Liver (tissue), 9 donors: ENCODE results near the gene NBAS. TPM values are rescaled to one million over a fixed set of nuclear protein-coding genes. Genes with fewer than 3 reads are reported as not detected.

Experiments used
- DNase-seq: peaks from one replicate; pipeline ENCODE4 v3.0.0-alpha.2; 2017; ENCODE audit warnings: low spot score
- H3K27ac ChIP-seq, 2 donors: one replicate each; pipeline ENCODE4 v1.7.0; 2013; ENCODE audit warnings: inconsistent platforms in 2 of 2, low read length in 2 of 2, control low read depth in 1 of 2, low read depth in 1 of 2, mild to moderate bottlenecking in 1 of 2
- H3K27me3 ChIP-seq, 4 donors: one replicate each; pipeline versions ENCODE4 v1.6.1 to v1.7.0; 2013; ENCODE audit warnings: low read length in 3 of 4, inconsistent platforms in 1 of 4, mild to moderate bottlenecking in 1 of 4, moderate library complexity in 1 of 4; ENCODE audit not compliant: control insufficient read depth in 4 of 4, insufficient read depth in 4 of 4
- H3K36me3 ChIP-seq, 4 donors: one replicate each; pipeline versions ENCODE4 v1.6.1 to v1.7.0; 2013; ENCODE audit warnings: low read length in 3 of 4, mild to moderate bottlenecking in 3 of 4, low read depth in 1 of 4, moderate library complexity in 1 of 4; ENCODE audit not compliant: control insufficient read depth in 4 of 4, insufficient read depth in 3 of 4
- H3K4me1 ChIP-seq, 4 donors: one replicate each; pipeline versions ENCODE4 v1.6.1 to v1.7.0; 2013; ENCODE audit warnings: low read length in 3 of 4, mild to moderate bottlenecking in 3 of 4, moderate library complexity in 1 of 4; ENCODE audit not compliant: control insufficient read depth in 4 of 4, insufficient read depth in 4 of 4
- H3K4me3 ChIP-seq, 3 donors: one replicate each; pipeline versions ENCODE4 v1.6.1 to v1.7.0; 2013; ENCODE audit warnings: low read length in 3 of 3, control low read depth in 1 of 3, low read depth in 1 of 3, mild to moderate bottlenecking in 1 of 3
- H3K9ac ChIP-seq, 2 donors: one replicate each; pipeline ENCODE4 v1.7.0; 2013; ENCODE audit warnings: low read length in 2 of 2, mild to moderate bottlenecking in 2 of 2, moderate library complexity in 2 of 2, control low read depth in 1 of 2, low read depth in 1 of 2
- H3K9me3 ChIP-seq, 4 donors: one replicate each; pipeline versions ENCODE4 v1.6.1 to v1.7.0; 2013; ENCODE audit warnings: low read length in 3 of 4; ENCODE audit not compliant: control insufficient read depth in 4 of 4
- EGR1 ChIP-seq, 2 donors: IDR thresholded peaks; 2 replicates each; pipeline ENCODE4 v1.6.1; 2016 to 2018; ENCODE audit warnings: antibody characterized with exemption in 2 of 2, low read depth in 2 of 2
- FOXA2 ChIP-seq: IDR thresholded peaks from 2 replicates; pipeline ENCODE4 v1.6.1; 2016; ENCODE audit warnings: antibody characterized with exemption
- GABPA ChIP-seq, 2 donors: IDR thresholded peaks in 1 of 2; conservative IDR thresholded peaks in 1 of 2; 2 replicates each; pipeline ENCODE4 v1.6.1; 2016; ENCODE audit warnings: antibody characterized with exemption in 2 of 2, mild to moderate bottlenecking in 1 of 2, moderate library complexity in 1 of 2
- HNF4A ChIP-seq, 2 donors: conservative IDR thresholded peaks; 2 replicates each; pipeline ENCODE4 v1.6.1; 2016; ENCODE audit warnings: antibody characterized with exemption in 2 of 2, mild to moderate bottlenecking in 2 of 2
- JUND ChIP-seq, 2 donors: IDR thresholded peaks; 2 replicates each; pipeline ENCODE4 v1.6.1; 2016; ENCODE audit warnings: antibody characterized with exemption in 2 of 2
- NR2F2 ChIP-seq: IDR thresholded peaks from 2 replicates; pipeline ENCODE4 v1.6.1; 2016; ENCODE audit warnings: antibody characterized with exemption
- SP1 ChIP-seq: IDR thresholded peaks from 2 replicates; pipeline ENCODE4 v1.6.1; 2018; ENCODE audit warnings: antibody characterized with exemption, mild to moderate bottlenecking
- TAF1 ChIP-seq: conservative IDR thresholded peaks from 2 replicates; pipeline ENCODE4 v1.6.1; 2016; ENCODE audit warnings: antibody characterized with exemption, mild to moderate bottlenecking
- YY1 ChIP-seq: IDR thresholded peaks from 2 replicates; pipeline ENCODE4 v1.6.1; 2016; ENCODE audit warnings: antibody characterized with exemption, mild to moderate bottlenecking
- WGBS: extraction: QIAGEN DNeasy Blood & Tissue Kit; methylation state at CpG from one replicate; pipeline ENCODE4 v1.1.7; 2013; 5-methylcytosine and 5-hydroxymethylcytosine counted together
- polyA plus RNA-seq, 2 donors: library from polyadenylated mRNA; stranded (reverse) in 1 of 2; unstranded in 1 of 2; fragments of 200-250 nt in 1 of 2; fragments of >200 nt in 1 of 2; fragmentation: Nextera tagmentation in 1 of 2; extraction: Ambion mirVana in 1 of 2; gene quantifications; one replicate each; pipeline versions ENCODE4 v1.2.1 to v1.2.3, GENCODE V29; 2013 to 2015
- total RNA-seq, 2 donors: library from RNA; depleted of rRNA; stranded (reverse); fragments of >200 nt; gene quantifications; one replicate each; pipeline ENCODE4 v1.2.3, GENCODE V29; 2014
- TF ChIP-seq, protein P1 (sequence below): IDR thresholded peaks from 2 replicates; pipeline ENCODE4 v1.6.1; 2016; ENCODE audit warnings: antibody characterized with exemption
- TF ChIP-seq, protein P2 (sequence below): IDR thresholded peaks from 2 replicates; pipeline ENCODE4 v1.6.1; 2016; ENCODE audit warnings: antibody characterized with exemption
- TF ChIP-seq, protein P3 (sequence below): IDR thresholded peaks from 2 replicates; pipeline ENCODE4 v1.6.1; 2016; ENCODE audit warnings: antibody characterized with exemption
- TF ChIP-seq, protein P4 (sequence below): IDR thresholded peaks from 2 replicates; pipeline ENCODE4 v1.6.1; 2016; ENCODE audit warnings: antibody characterized with exemption, mild to moderate bottlenecking
- TF ChIP-seq, protein P5 (sequence below): fragments of 150-350 bp; IDR thresholded peaks from 2 replicates; pipeline ENCODE4 v1.5.1; 2017; ENCODE audit warnings: improper control_type of control experiment, low read depth, low read length; ENCODE audit not compliant: missing input control
- donor health status: healthy.
- donor health status: healthy.
- donor health status: healthy.
- donor health status: healthy.
- donor health status: healthy.

The NBAS gene
- total and polyA plus RNA-seq, 4 donors = 10.5 to 40.0 (median 18.9) TPM

DNA sequence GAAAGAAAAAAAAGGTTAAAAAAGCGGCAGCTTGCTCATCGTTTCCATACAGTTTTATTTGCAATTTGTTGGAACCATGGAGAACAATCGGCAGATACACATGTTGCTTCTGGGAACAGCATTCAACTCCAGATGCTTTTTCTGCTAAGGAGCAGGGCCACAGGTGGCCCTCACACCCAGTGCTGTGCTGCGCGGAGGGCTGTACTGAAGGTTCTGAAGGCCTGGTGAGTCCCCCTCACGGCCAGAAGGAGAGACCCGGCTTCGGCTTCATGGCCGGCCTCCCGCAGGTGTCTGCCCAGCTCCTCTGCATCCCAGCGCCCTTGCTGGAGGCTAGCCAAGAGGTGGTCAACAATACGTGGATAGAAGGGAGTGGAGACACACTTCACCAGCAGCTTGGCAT, 394.3 kb downstream of the NBAS start:
- TF ChIP-seq, protein P1, sequence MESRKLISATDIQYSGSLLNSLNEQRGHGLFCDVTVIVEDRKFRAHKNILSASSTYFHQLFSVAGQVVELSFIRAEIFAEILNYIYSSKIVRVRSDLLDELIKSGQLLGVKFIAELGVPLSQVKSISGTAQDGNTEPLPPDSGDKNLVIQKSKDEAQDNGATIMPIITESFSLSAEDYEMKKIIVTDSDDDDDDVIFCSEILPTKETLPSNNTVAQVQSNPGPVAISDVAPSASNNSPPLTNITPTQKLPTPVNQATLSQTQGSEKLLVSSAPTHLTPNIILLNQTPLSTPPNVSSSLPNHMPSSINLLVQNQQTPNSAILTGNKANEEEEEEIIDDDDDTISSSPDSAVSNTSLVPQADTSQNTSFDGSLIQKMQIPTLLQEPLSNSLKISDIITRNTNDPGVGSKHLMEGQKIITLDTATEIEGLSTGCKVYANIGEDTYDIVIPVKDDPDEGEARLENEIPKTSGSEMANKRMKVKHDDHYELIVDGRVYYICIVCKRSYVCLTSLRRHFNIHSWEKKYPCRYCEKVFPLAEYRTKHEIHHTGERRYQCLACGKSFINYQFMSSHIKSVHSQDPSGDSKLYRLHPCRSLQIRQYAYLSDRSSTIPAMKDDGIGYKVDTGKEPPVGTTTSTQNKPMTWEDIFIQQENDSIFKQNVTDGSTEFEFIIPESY = no peak
- no peak for TF ChIP-seq EGR1 (IDR thresholded peaks at IDR 0.05; ENCODE audit: low read depth in 2 of 2)
- no peak for TF ChIP-seq NR2F2
- TF ChIP-seq SP1 = no peak
- TF ChIP-seq, protein P2, sequence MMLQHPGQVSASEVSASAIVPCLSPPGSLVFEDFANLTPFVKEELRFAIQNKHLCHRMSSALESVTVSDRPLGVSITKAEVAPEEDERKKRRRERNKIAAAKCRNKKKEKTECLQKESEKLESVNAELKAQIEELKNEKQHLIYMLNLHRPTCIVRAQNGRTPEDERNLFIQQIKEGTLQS = no peak
- no peak for TF ChIP-seq TAF1
- no peak for TF ChIP-seq FOXA2
- TF ChIP-seq GABPA (IDR thresholded peaks at IDR 0.05 in 1 of 2, conservative IDR thresholded peaks at IDR 0.05 in 1 of 2) = no peak
- TF ChIP-seq, protein P3, sequence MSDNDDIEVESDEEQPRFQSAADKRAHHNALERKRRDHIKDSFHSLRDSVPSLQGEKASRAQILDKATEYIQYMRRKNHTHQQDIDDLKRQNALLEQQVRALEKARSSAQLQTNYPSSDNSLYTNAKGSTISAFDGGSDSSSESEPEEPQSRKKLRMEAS = no peak
- TF ChIP-seq, protein P4, sequence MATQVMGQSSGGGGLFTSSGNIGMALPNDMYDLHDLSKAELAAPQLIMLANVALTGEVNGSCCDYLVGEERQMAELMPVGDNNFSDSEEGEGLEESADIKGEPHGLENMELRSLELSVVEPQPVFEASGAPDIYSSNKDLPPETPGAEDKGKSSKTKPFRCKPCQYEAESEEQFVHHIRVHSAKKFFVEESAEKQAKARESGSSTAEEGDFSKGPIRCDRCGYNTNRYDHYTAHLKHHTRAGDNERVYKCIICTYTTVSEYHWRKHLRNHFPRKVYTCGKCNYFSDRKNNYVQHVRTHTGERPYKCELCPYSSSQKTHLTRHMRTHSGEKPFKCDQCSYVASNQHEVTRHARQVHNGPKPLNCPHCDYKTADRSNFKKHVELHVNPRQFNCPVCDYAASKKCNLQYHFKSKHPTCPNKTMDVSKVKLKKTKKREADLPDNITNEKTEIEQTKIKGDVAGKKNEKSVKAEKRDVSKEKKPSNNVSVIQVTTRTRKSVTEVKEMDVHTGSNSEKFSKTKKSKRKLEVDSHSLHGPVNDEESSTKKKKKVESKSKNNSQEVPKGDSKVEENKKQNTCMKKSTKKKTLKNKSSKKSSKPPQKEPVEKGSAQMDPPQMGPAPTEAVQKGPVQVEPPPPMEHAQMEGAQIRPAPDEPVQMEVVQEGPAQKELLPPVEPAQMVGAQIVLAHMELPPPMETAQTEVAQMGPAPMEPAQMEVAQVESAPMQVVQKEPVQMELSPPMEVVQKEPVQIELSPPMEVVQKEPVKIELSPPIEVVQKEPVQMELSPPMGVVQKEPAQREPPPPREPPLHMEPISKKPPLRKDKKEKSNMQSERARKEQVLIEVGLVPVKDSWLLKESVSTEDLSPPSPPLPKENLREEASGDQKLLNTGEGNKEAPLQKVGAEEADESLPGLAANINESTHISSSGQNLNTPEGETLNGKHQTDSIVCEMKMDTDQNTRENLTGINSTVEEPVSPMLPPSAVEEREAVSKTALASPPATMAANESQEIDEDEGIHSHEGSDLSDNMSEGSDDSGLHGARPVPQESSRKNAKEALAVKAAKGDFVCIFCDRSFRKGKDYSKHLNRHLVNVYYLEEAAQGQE = no peak
- no peak for TF ChIP-seq YY1
- TF ChIP-seq HNF4A (conservative IDR thresholded peaks at IDR 0.05) = no peak
- H3K4me3 ChIP-seq = no peak overlapping the region
- H3K36me3 ChIP-seq = peaks cover 0 to 7% (median 3%) of the 10 kb centered on the region in 4 donors
- no peaks in the 10 kb centered on the region for H3K9me3 ChIP-seq
- H3K27ac ChIP-seq = no peak overlapping the region
- no peaks in the 10 kb centered on the region for H3K4me1 ChIP-seq
- H3K27me3 ChIP-seq = no peaks in the 10 kb centered on the region
- DNase-seq = no peak
- 96% methylated on average over 12 of the region's 12 CpGs for WGBS
- H3K9ac ChIP-seq = no peak overlapping the region

DNA sequence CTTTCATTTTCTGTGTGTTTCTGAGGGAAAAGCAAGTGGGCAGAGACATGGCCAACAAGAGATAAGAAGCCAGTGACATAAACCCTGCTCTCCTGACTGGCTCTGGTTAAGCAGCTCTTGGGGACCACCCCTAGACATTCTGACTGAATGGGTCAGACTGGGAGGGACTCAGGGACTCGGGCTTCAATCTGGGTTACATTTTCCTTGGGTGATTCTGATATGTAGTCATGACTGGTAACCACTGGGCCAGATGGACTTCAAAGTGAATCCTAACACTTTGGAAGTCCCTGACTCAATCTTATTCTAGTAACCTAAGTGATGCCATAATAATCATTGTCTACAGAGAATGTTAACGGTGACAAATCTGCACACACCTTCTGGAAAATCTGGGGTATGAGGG, 397.8 kb downstream of the NBAS start:
- no peak overlapping the region for H3K9ac ChIP-seq
- WGBS = 86% methylated on average over 2 of the region's 2 CpGs
- H3K36me3 ChIP-seq = peaks cover 0 to 7% (median 3%) of the 10 kb centered on the region in 4 donors

More for the DNA sequence above, 397.8 kb downstream of the NBAS start:
- Histone ChIP-seq H3K27ac (no peak overlapping the region), H3K9me3 (no peaks in the 10 kb centered on the region), H3K4me3 (no peak overlapping the region), H3K4me1 (no peaks in the 10 kb centered on the region), H3K27me3 (no peaks in the 10 kb centered on the region)
- TF ChIP-seq HNF4A (conservative IDR thresholded peaks at IDR 0.05) (no peak), SP1 (no peak), JUND (IDR thresholded peaks at IDR 0.05) (no peak), NR2F2 (no peak), YY1 (no peak), FOXA2 (no peak), GABPA (IDR thresholded peaks at IDR 0.05 in 1 of 2, conservative IDR thresholded peaks at IDR 0.05 in 1 of 2) (no peak)
- TF ChIP-seq, protein P2 = no peak
- TF ChIP-seq, protein P5, sequence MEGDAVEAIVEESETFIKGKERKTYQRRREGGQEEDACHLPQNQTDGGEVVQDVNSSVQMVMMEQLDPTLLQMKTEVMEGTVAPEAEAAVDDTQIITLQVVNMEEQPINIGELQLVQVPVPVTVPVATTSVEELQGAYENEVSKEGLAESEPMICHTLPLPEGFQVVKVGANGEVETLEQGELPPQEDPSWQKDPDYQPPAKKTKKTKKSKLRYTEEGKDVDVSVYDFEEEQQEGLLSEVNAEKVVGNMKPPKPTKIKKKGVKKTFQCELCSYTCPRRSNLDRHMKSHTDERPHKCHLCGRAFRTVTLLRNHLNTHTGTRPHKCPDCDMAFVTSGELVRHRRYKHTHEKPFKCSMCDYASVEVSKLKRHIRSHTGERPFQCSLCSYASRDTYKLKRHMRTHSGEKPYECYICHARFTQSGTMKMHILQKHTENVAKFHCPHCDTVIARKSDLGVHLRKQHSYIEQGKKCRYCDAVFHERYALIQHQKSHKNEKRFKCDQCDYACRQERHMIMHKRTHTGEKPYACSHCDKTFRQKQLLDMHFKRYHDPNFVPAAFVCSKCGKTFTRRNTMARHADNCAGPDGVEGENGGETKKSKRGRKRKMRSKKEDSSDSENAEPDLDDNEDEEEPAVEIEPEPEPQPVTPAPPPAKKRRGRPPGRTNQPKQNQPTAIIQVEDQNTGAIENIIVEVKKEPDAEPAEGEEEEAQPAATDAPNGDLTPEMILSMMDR = no peak
- no peak for DNase-seq
